ENCODE data around the gene IGFBP7.

The IGFBP7 gene

DNA sequence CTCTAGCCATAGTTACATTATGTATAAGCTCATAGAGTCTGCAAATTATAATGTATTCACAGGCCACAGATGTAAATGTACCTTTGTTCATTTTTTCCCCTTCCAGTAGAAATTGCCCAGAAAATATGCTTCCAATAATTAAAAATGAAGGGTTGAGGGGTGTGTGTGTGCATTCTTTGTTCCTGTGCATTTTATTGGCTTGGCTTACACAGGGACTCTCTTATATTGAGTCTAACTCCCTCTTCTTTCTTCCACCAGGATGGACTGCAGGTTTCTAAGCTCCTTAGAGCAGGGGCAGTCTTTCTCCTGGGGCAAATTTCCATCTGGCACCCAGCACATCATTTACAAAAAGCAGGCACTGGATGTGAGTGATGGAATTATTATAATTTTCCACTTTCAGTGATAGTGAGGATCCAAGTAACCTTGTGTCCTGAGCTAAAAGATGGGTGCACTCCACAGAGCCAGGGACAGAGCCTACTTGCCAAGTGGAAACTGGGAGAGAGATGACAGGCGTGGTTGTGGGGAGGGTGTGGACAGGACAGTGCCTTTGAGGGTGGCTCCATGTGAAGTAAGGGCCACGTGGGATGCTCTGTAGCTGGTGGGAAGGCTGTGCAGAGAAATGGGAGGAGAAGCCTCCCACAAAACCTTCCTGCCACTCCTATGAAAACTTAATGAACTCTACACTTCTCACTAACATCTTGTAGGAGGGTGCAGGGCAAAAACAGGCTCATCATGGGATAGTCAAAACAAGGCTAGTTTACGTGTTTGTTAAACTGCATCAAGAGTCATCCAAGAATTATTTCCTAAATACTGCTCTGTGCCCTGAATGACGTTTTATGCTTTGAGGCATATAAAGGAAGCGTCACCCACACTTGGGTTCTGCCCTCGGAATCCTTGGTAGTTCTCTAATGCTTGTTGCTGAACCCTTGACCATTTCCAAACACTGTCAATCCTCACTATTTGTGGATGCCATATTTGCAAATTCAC lies 16.0 kb downstream of the IGFBP7 start:
- TF ChIP-seq TAF1 (IDR thresholded peaks at IDR 0.05; ENCODE audit: borderline replicate concordance, insufficient read depth, low read length) (no peak), SIN3A (IDR thresholded peaks at IDR 0.05; ENCODE audit: borderline replicate concordance, insufficient read depth, low read length) (no peak), FOXP2 (optimal IDR thresholded peaks at IDR 0.05; ENCODE audit: borderline replicate concordance, extremely low read depth, extremely low read length, insufficient read depth) (no peak)
- TF ChIP-seq, protein P1, sequence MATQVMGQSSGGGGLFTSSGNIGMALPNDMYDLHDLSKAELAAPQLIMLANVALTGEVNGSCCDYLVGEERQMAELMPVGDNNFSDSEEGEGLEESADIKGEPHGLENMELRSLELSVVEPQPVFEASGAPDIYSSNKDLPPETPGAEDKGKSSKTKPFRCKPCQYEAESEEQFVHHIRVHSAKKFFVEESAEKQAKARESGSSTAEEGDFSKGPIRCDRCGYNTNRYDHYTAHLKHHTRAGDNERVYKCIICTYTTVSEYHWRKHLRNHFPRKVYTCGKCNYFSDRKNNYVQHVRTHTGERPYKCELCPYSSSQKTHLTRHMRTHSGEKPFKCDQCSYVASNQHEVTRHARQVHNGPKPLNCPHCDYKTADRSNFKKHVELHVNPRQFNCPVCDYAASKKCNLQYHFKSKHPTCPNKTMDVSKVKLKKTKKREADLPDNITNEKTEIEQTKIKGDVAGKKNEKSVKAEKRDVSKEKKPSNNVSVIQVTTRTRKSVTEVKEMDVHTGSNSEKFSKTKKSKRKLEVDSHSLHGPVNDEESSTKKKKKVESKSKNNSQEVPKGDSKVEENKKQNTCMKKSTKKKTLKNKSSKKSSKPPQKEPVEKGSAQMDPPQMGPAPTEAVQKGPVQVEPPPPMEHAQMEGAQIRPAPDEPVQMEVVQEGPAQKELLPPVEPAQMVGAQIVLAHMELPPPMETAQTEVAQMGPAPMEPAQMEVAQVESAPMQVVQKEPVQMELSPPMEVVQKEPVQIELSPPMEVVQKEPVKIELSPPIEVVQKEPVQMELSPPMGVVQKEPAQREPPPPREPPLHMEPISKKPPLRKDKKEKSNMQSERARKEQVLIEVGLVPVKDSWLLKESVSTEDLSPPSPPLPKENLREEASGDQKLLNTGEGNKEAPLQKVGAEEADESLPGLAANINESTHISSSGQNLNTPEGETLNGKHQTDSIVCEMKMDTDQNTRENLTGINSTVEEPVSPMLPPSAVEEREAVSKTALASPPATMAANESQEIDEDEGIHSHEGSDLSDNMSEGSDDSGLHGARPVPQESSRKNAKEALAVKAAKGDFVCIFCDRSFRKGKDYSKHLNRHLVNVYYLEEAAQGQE (IDR thresholded peaks at IDR 0.05; ENCODE audit: insufficient read depth in 1 of 2, low read depth in 2 of 2, low read length in 2 of 2): no peak

DNA sequence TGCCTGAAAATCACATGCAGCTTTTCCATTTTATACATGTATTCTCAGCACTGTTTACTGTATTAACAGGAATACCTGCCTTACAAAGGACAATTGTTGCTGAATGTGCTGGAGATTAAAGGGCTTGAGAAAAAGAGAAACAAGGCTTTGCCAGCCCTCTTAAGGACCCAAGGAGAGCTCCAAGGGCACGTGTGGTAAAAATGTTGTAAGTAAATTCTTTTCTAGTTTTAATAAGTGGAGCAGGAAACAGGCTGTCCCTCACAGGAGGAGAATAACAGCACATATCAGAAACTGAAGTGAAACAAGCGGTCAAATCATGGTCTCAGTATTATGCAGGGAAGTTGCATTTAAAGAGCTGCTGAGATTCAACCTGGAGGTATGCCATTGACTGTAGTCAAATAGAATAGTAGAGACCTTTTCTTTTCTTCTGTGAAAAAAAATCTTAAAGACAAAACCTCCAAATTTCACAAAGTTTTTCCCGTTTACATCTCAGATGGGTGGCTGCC lies 18.5 kb downstream of the IGFBP7 start:
- TF ChIP-seq SIN3A (IDR thresholded peaks at IDR 0.05; ENCODE audit: borderline replicate concordance, insufficient read depth, low read length) (no peak), FOXP2 (optimal IDR thresholded peaks at IDR 0.05; ENCODE audit: borderline replicate concordance, extremely low read depth, extremely low read length, insufficient read depth) (no peak), POLR2AphosphoS5 (IDR thresholded peaks at IDR 0.05; ENCODE audit: low read depth, low read length) (no peak), TAF1 (IDR thresholded peaks at IDR 0.05; ENCODE audit: borderline replicate concordance, insufficient read depth, low read length) (no peak)
- TF ChIP-seq, protein P1 (IDR thresholded peaks at IDR 0.05; ENCODE audit: insufficient read depth in 1 of 2, low read depth in 2 of 2, low read length in 2 of 2): no peak

DNA sequence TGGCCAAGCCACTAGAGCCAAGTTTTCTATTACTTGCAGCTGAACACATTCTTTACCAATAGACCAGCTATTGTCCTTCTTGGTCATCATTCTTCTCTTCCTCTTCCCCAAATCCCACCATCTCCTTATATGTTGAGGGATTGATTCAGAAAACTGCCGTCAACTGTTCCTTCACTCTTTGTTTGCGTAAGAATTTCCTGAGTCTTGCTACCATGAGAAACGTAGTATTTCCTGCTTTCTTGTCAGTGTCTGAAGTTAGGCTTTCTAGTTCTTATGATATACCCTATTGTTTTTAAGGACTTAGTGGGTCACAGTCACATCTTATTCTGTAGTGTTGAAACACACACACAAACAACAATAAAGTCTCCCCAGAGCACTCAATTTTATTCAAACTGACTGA lies 20.1 kb downstream of the IGFBP7 start:
- TF ChIP-seq, protein P1 (IDR thresholded peaks at IDR 0.05; ENCODE audit: insufficient read depth in 1 of 2, low read depth in 2 of 2, low read length in 2 of 2): no peak
- TF ChIP-seq TAF1 (IDR thresholded peaks at IDR 0.05; ENCODE audit: borderline replicate concordance, insufficient read depth, low read length) (no peak), SIN3A (IDR thresholded peaks at IDR 0.05; ENCODE audit: borderline replicate concordance, insufficient read depth, low read length) (no peak), FOXP2 (optimal IDR thresholded peaks at IDR 0.05; ENCODE audit: borderline replicate concordance, extremely low read depth, extremely low read length, insufficient read depth) (no peak), POLR2AphosphoS5 (IDR thresholded peaks at IDR 0.05; ENCODE audit: low read depth, low read length) (no peak)

DNA sequence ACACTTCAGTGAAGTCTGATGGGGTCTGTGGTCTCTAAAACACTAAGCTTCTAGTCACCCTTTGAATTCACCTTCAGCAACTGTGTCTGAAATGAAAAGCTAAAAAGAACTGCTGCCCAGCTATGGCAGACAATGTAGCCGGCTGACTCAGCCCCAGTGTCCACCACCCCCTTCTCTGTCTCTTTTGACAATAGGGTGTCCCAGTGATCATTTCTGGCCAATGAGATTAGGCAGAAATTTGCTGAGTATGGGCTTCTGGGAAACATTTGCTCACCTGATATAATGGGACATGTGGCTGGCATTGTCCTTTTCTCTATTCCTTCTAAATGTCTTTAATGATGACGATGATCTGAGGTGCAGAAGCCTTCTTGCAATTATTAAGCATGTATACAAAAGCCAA lies 20.6 kb downstream of the IGFBP7 start:
- TF ChIP-seq POLR2AphosphoS5 (IDR thresholded peaks at IDR 0.05; ENCODE audit: low read depth, low read length) (no peak), TAF1 (IDR thresholded peaks at IDR 0.05; ENCODE audit: borderline replicate concordance, insufficient read depth, low read length) (no peak), SIN3A (IDR thresholded peaks at IDR 0.05; ENCODE audit: borderline replicate concordance, insufficient read depth, low read length) (no peak), FOXP2 (optimal IDR thresholded peaks at IDR 0.05; ENCODE audit: borderline replicate concordance, extremely low read depth, extremely low read length, insufficient read depth) (no peak)
- TF ChIP-seq, protein P1 (IDR thresholded peaks at IDR 0.05; ENCODE audit: insufficient read depth in 1 of 2, low read depth in 2 of 2, low read length in 2 of 2): no peak
